K562 (cell line): Measurements from ENCODE around the gene MOB3B. TPM values are rescaled to one million over a fixed set of nuclear protein-coding genes. Genes with fewer than 3 reads are reported as not detected.

Source experiments
- ATAC-seq: fragments of 200-7000 bp; cut with Tn5 transposase; 3 replicates; pipeline ENCODE4 v1.9.1; 2020; ENCODE audit warnings: moderate library complexity
- BruUV-seq: library from RNA; stranded (reverse); fragments of 400-500 nt; replicated peaks from 2 replicates; lab custom pipeline; 2021; lab: Mats Ljungman, UMichigan
- CTCF ChIA-PET: fragments of 300-600 bp; formaldehyde crosslinking; extraction: SDS; loops from one replicate; lab custom pipeline; 2021; ENCODE audit warnings: low intra/inter-chr PET ratio; lab: Yijun Ruan, JAX
- POLR2A ChIA-PET: fragments of 300-600, 350-650 bp; sonication (Branson Sonifier 250); formaldehyde crosslinking; extraction: SDS; loops from one replicate; lab custom pipeline; 2021; ENCODE audit warnings: antibody characterized with exemption, inconsistent platforms; lab: Yijun Ruan, JAX
- DNase-seq, 4 experiments: peaks; one replicate each; pipeline versions ENCODE4 v3.0.0 to v3.0.0-alpha.2; 2011 to 2018; ENCODE audit warnings: low spot score in 3 of 4, mixed read lengths in 3 of 4; ENCODE audit errors: extremely low read depth in 1 of 4
- FAIRE-seq: peaks from 2 replicates; lab custom pipeline; 2011; peaks lifted over from hg19 to GRCh38; lab: Jason Lieb, UNC
- H2AFZ ChIP-seq: 2 replicates; pipeline ENCODE4 v1.6.0; 2011; ENCODE audit warnings: low read depth, low read length, control low read depth, inconsistent platforms
- H3K27ac ChIP-seq: fragments of 200-600 bp; 3 replicates; pipeline ENCODE4 v1.8.0; 2011; ENCODE audit warnings: low read depth, mild to moderate bottlenecking, control low read depth, inconsistent platforms, low read length, moderate library complexity, mixed read lengths; ENCODE audit errors: extremely low read depth
- H3K27me3 ChIP-seq, 2 experiments: fragments of 300-600 bp in 1 of 2; 2 replicates in 1 of 2; 3 replicates in 1 of 2; pipeline versions ENCODE4 v1.6.0 to v1.8.0; 2011; ENCODE audit warnings: inconsistent platforms in 2 of 2, low read length in 2 of 2, mild to moderate bottlenecking in 1 of 2, mixed read lengths in 1 of 2, moderate library complexity in 1 of 2; ENCODE audit not compliant: control insufficient read depth in 2 of 2, insufficient read depth in 2 of 2
- H3K36me3 ChIP-seq: fragments of 300-600 bp; 3 replicates; pipeline ENCODE4 v1.8.0; 2011; ENCODE audit warnings: mild to moderate bottlenecking, low read length, inconsistent platforms; ENCODE audit not compliant: control insufficient read depth, insufficient read depth
- H3K4me1 ChIP-seq, 2 experiments: fragments of 200-600 bp in 1 of 2; replicated peaks in 1 of 2; 2 replicates in 1 of 2; 3 replicates in 1 of 2; pipeline versions ENCODE4 v1.5.1 to v1.8.0; 2011; ENCODE audit warnings: inconsistent platforms in 2 of 2, low read length in 2 of 2, mild to moderate bottlenecking in 1 of 2, mixed read lengths in 1 of 2, moderate library complexity in 1 of 2; ENCODE audit not compliant: control insufficient read depth in 2 of 2, insufficient read depth in 2 of 2
- H3K4me2 ChIP-seq: 2 replicates; pipeline ENCODE4 v1.6.1; 2011; ENCODE audit warnings: low read length, control low read depth, inconsistent platforms, mixed read lengths; ENCODE audit not compliant: insufficient read depth
- H3K4me3 ChIP-seq: fragments of 200-600 bp; sonication (generic), shearing (Covaris generic); 2 replicates; pipeline ENCODE4 v1.5.1; 2016; ENCODE audit warnings: control low read depth, inconsistent platforms
- H3K79me2 ChIP-seq: fragments of 200-600 bp; 3 replicates; pipeline ENCODE4 v1.8.0; 2011; ENCODE audit warnings: low read length, inconsistent platforms; ENCODE audit not compliant: control insufficient read depth, insufficient read depth
- H3K9ac ChIP-seq, 2 experiments: 2 replicates each; pipeline versions ENCODE4 v1.6.0 to v1.6.1; 2011; ENCODE audit warnings: low read depth in 2 of 2, low read length in 2 of 2, control low read depth in 1 of 2, inconsistent platforms in 1 of 2, mild to moderate bottlenecking in 1 of 2, mixed read lengths in 1 of 2; ENCODE audit not compliant: insufficient read depth in 1 of 2
- H3K9me1 ChIP-seq: one replicate; pipeline ENCODE4 v1.6.0; 2011; ENCODE audit warnings: inconsistent platforms, mild to moderate bottlenecking, low read length, moderate library complexity; ENCODE audit not compliant: control insufficient read depth, insufficient read depth
- H3K9me3 ChIP-seq: replicated peaks from 2 replicates; pipeline ENCODE4 v1.5.1; 2011; ENCODE audit warnings: low read depth, low read length, inconsistent platforms; ENCODE audit not compliant: control insufficient read depth, insufficient read depth
- H4K20me1 ChIP-seq: replicated peaks from 2 replicates; pipeline ENCODE4 v1.6.1; 2011; ENCODE audit warnings: low read length, inconsistent platforms, mixed read lengths; ENCODE audit not compliant: control insufficient read depth, insufficient read depth
- ATF4 ChIP-seq: fragments of 450-650 bp; formaldehyde crosslinking; IDR thresholded peaks from 2 replicates; pipeline ENCODE4 v1.4.0; 2022; ENCODE audit warnings: mild to moderate bottlenecking, moderate library complexity
- BMI1 ChIP-seq: fragments of 150-350 bp; IDR thresholded peaks from 2 replicates; pipeline ENCODE4 v1.6.1; 2014; ENCODE audit warnings: low read length
- CBX1 ChIP-seq: sonication (generic); IDR thresholded peaks from 2 replicates; pipeline ENCODE4 v1.6.1; 2016; ENCODE audit warnings: antibody characterized with exemption, low read depth, mild to moderate bottlenecking
- ELF2 ChIP-seq: fragments of 250-450 bp; sonication (Bioruptor Pico); IDR thresholded peaks from 2 replicates; pipeline ENCODE4 v1.5.0; 2021; ENCODE audit warnings: mild to moderate bottlenecking
- FOXJ2 ChIP-seq: fragments of 200-800 bp; sonication (Bioruptor generic); IDR thresholded peaks from 2 replicates; pipeline ENCODE4 v1.6.1; 2016; ENCODE audit warnings: missing genetic modification characterization, missing compliant biosample characterization
- NCOA1 ChIP-seq: fragments of 450-650 bp; IDR thresholded peaks from 2 replicates; pipeline ENCODE4 v1.6.1; 2016; ENCODE audit warnings: low read depth
- PCBP1 ChIP-seq: fragments of 200-400 bp; formaldehyde crosslinking; IDR thresholded peaks from 2 replicates; pipeline ENCODE4 v1.6.1; 2018; ENCODE audit warnings: mild to moderate bottlenecking, low read depth, low read length; ENCODE audit not compliant: poor library complexity, severe bottlenecking
- SMAD4 ChIP-seq: fragments of 250-450 bp; sonication (Bioruptor Pico); conservative IDR thresholded peaks from 2 replicates; pipeline ENCODE4 v1.8.0; 2021; ENCODE audit warnings: inconsistent platforms, mild to moderate bottlenecking, moderate library complexity
- SMC3 ChIP-seq: conservative IDR thresholded peaks from 2 replicates; pipeline ENCODE4 v1.6.1; 2011; ENCODE audit warnings: low read depth, low read length, improper control_type of control experiment; ENCODE audit not compliant: insufficient read depth
- ZC3H4 ChIP-seq: sonication (generic); formaldehyde crosslinking; IDR thresholded peaks from 2 replicates; pipeline ENCODE4 v1.9.0; 2021; ENCODE audit warnings: missing genetic modification reagents, borderline replicate concordance
- ZNF140 ChIP-seq: fragments of 250-450 bp; sonication (Bioruptor Pico); IDR thresholded peaks from 2 replicates; pipeline ENCODE4 v1.8.0; 2021; ENCODE audit warnings: moderate library complexity, mild to moderate bottlenecking, inconsistent platforms
- WGBS: fragments of 100-300 bp; shearing (Covaris generic); methylation state at CpG from one replicate; pipeline ENCODE4 v1.1.6; 2016; ENCODE audit warnings: low coverage, mixed read lengths; ENCODE audit not compliant: insufficient coverage; ENCODE audit errors: missing lambda C conversion rate; 5-methylcytosine and 5-hydroxymethylcytosine counted together
- in situ Hi-C: fragments of 300-500 bp; cut with MboI; formaldehyde crosslinking; loops from 4 replicates; pipeline ENCODE4 v1.15.0; 2018; ENCODE audit warnings: inconsistent platforms, mixed read lengths
- intact Hi-C: fragments of 100-400 bp; cut with micrococcal nuclease; formaldehyde crosslinking; loops from 2 replicates; pipeline ENCODE4 v1.14.2; 2022
- polyA plus RNA-seq, 8 experiments: library from polyadenylated mRNA; depleted of rRNA in 4 of 8; stranded (reverse) in 5 of 8; unstranded in 3 of 8; fragments of >200 nt; fragmentation: Nextera tagmentation in 2 of 8; fragmentation: Illumina TruSeq in 1 of 8; extraction: Ambion mirVana in 2 of 8; extraction: Trizol in 1 of 8; gene quantifications; 2 replicates each; pipeline versions ENCODE4 v1.2.1 to v1.2.3, GENCODE V29; 2011 to 2014; ENCODE audit warnings: inconsistent platforms in 1 of 8, missing spikeins in 1 of 8
- total RNA-seq, 7 experiments: library from RNA; depleted of rRNA in 6 of 7; stranded (reverse); fragments of >200 nt in 6 of 7; fragmentation: Illumina TruSeq in 2 of 7; extraction: Trizol in 2 of 7; gene quantifications; 2 replicates each; pipeline versions ENCODE4 v1.2.1 to v1.2.3, GENCODE V29; 2011 to 2021; ENCODE audit warnings: low replicate concordance in 1 of 7

The MOB3B gene
- total and polyA plus RNA-seq, 9 of the 15 experiments (the other 6 are each of a cell fraction or from before 2014, with no cell fraction given), result 3.6 to 12.8 (median 7.2) TPM

GRCh38 chr9:27304521-27304920, 225.1 kb downstream of the MOB3B start:
- in situ Hi-C loops, result no loop called here
- no peaks in the 10 kb centered on the region for H3K27me3 ChIP-seq
- no peak for TF ChIP-seq PCBP1
- no peak for TF ChIP-seq ZC3H4 (CRISPR knock-in tag)
- TF ChIP-seq CBX1, result no peak
- no peak for TF ChIP-seq ELF2
- TF ChIP-seq SMC3, result no peak
- TF ChIP-seq BMI1, result no peak
- no peak for TF ChIP-seq FOXJ2 (tag)
- TF ChIP-seq NCOA1, result no peak
- TF ChIP-seq ATF4 (CRISPR knock-in tag), result no peak
- no peak for TF ChIP-seq ZNF140 (CRISPR knock-in tag)
- TF ChIP-seq SMAD4 (CRISPR knock-in tag), result no peak
- TF ChIP-seq, all 486 proteins: peak for 0
- H3K79me2 ChIP-seq, result no peaks in the 10 kb centered on the region
- H3K27ac ChIP-seq, result no peak overlapping the region
- no peaks in the 10 kb centered on the region for H3K36me3 ChIP-seq
- H3K9me3 ChIP-seq, result no peaks in the 10 kb centered on the region
- intact Hi-C loops, result no loop called here
- no peaks in the 10 kb centered on the region for H4K20me1 ChIP-seq
- no peak overlapping the region for H3K9ac ChIP-seq
- H2AFZ ChIP-seq, result no peak overlapping the region
- no peak for FAIRE-seq
- DNase-seq, result no peak
- H3K4me3 ChIP-seq, result no peak overlapping the region
- no TSS peak for BruUV-seq
- WGBS, result 86% methylated on average over 1 of the region's 1 CpG
- POLR2A ChIA-PET, result no interaction called here
- no peak for ATAC-seq
- no peaks in the 10 kb centered on the region; a peak in 2 of 5 replicates for H3K4me1 ChIP-seq
- H3K9me1 ChIP-seq, result no peaks in the 10 kb centered on the region
- no peak overlapping the region for H3K4me2 ChIP-seq
- CTCF ChIA-PET, result no interaction called here
